HG03064 (cell line): Measurements from ENCODE around the gene STX1A.
"Not testable (repeated sequence)": the region's sequence is repeated elsewhere in the genome, so short reads cannot be mapped to it uniquely, and the experiment has no call there.

Experiments
- ATAC-seq: cut with Tn5 transposase; IDR thresholded peaks from one replicate; pipeline ENCODE4 v1.9.1; 2021; ENCODE audit warnings: low read depth; ENCODE audit not compliant: unreplicated experiment

Gene STX1A

DNA sequence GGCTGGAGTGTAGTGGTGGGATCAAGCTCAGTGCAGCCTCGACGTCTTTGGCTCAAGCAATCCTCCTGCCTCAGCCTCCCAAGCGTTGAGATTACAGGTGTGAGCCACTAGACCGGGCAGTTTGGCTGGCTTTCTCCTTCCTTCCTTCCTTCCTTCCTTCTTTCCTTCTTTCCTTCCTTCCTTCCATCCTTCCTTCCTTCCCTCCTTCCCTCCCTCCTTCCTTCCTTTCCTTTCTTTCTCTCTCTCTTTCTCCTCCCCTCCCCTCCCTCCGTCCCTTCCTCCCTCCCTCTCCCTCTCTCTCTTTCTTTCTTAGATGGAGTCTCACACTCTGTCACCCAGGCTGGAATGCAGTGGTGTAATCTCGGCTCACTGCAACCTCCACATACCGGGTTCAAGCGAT lies 59.5 kb downstream of the STX1A start:
- no peak for ATAC-seq

DNA sequence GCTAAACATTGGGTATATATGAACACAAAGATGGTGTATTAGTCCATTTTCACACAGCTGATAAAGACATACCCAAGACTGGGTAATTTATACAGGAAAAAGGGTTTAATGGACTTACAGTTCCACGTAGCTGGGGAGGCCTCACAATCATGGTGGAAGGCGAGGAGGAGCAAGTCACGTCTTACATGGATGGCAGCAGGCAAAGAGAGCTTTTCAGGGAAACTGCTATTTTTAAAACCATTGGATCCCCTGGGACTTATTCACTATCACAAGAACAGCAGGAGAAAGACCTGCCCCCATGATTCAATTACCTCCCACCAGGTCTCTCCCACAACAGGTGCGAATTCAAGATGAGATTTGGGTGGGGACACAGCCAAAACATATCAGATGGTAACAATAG lies 64.2 kb downstream of the STX1A start:
- not testable (repeated sequence) for ATAC-seq

DNA sequence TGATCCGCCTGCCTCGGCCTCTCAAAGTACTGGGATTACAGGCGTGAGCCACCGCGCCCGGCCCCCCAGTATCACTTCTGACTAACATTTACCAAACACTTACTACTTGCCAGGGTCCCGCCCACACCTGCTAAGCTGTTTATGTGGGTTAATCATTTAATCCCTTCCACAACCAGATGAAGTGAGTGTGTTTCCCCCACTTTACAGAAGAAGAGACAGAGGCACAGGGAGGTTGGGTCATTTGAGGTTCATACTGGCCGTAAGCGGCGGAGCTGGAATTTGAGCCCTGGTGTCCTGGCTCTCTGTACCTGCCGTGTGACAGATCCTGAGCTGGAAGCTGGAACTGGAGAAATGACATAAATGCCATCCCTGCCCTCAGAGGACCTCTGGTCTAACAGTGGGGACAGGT lies 66.9 kb downstream of the STX1A start:
- no peak for ATAC-seq

DNA sequence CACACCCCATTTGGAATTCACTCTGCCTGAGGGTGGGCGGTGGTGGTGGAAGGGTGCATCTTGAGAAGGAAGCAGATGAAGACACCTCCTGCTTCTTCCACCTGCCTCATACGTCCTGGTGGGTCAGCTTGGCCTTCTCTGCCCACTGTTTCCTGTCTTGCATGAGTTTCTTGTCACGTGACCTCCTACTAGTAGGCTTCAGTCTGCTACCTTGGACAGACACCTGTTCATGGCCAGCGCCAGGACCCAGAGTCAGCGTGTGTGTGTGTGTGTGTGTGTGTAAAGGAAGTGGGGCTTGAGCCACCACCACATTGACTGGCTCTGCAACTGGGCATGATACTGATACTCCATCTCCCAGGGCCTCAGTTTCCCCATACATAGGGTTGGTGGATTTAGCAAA lies 68.9 kb downstream of the STX1A start:
- ATAC-seq: no peak

DNA sequence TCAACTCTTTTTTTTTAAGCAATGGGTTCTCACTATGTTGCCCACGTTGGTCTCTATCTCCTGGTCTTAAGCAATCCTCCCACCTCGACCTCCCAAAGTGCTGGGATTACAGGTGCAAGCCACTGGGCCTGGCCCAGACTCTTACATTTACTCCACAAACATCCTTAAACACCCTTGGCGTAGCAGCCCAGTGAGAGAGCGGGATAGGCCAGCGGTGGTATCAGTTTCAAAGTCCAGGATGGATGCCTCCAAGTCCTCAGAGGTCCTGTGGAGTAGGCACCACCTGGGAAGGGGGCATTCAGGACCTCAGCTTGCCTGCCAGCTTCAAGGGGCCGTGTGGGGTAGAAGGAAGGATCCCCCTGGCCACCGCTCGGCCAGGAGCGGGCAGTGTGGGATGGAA lies 69.9 kb downstream of the STX1A start:
- no peak for ATAC-seq
